ENCODE results near the gene UBASH3B. TPM values are rescaled to one million over a fixed set of nuclear protein-coding genes. Genes with fewer than 3 reads are reported as not detected.
"Not testable (repeated sequence)": the region's sequence is repeated elsewhere in the genome, so short reads cannot be mapped to it uniquely, and the experiment has no call there.

The UBASH3B gene
- total RNA-seq, 4 donors from 2014 or later = 2.7 to 16.4 (median 9.7) TPM

- no peak overlapping the region for H3K27ac ChIP-seq
- TF ChIP-seq POLR2A (IDR thresholded peaks at IDR 0.05) = no peak
- no peak for TF ChIP-seq CTCF (IDR thresholded peaks at IDR 0.05)
- H3K4me1 ChIP-seq = peaks cover 0 to 5% (median 5%) of the 10 kb centered on the region in 3 donors
- WGBS, 2 donors = 94 to 100% methylated on average over 1 of the region's 1 CpG
- intact Hi-C loops (cut with DNase I) = no loop called here
- no peak for DNase-seq
- no peak overlapping the region for H3K4me3 ChIP-seq
- H3K36me3 ChIP-seq = no peaks in the 10 kb centered on the region
- H3K27me3 ChIP-seq = no peaks in the 10 kb centered on the region
- H3K9me3 ChIP-seq = no peaks in the 10 kb centered on the region
Measured at GRCh38 chr11:122822241-122822640, 166.7 kb downstream of the UBASH3B start.

DNA sequence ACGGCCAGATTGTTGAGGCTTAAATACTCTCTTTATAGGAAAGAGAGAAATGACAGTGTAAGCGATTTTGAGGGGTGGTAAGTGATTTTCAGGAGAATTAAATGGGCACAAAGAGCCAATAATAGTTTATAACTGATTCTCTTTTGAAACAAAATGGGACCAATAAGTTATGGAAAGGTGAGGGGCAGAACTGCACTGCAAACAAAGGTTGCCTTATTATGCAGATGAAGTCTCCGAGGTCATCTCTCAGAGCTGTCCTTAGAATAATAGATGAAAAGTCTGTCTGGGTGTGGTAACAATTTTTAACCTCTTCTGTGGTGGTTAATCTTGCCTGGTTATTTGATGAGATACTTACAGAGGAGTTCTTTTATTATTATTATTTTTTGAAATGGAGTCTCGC lies 168.0 kb downstream of the UBASH3B start:
- WGBS, 2 donors = 78 to 86% methylated on average over 4 of the region's 4 CpGs
- DNase-seq = no peak
- Histone ChIP-seq H3K4me3 (no peak overlapping the region), H3K27ac (no peak overlapping the region), H3K27me3 (no peaks in the 10 kb centered on the region), H3K4me1 (no peaks in the 10 kb centered on the region), H3K36me3 (no peaks in the 10 kb centered on the region), H3K9me3 (no peaks in the 10 kb centered on the region)
- intact Hi-C loops (cut with DNase I) = no loop called here
- no peak for TF ChIP-seq POLR2A (IDR thresholded peaks at IDR 0.05)
- TF ChIP-seq CTCF (IDR thresholded peaks at IDR 0.05) = no peak

- intact Hi-C loops (cut with DNase I); H3K36me3 ChIP-seq; DNase-seq; H3K4me1 ChIP-seq; H3K27me3 ChIP-seq; H3K4me3 ChIP-seq; H3K27ac ChIP-seq; H3K9me3 ChIP-seq: not testable (repeated sequence)
- 80 to 86% methylated on average over 6 of the region's 6 CpGs for WGBS, 2 donors
Measured at GRCh38 chr11:122829371-122829770, 173.8 kb downstream of the UBASH3B start.

DNA sequence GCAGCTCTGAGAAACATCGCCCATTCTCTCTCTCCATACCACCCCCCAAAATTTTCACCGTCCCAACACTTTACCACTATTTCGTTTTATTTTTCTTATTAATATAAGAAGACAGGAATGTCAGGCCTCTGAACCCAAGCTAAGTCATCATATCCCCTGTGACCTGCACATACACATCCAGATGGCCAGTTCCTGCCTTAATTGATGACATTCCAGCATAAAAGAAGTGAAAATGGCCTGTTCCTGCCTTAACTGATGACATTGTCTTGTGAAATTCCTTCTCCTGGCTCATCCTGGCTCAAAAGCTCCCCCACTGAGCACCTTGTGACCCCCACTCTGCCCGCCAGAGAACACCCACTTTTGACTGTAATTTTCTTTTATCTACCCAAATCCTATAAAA lies 176.8 kb downstream of the UBASH3B start:
- H3K4me1 ChIP-seq; H3K9me3 ChIP-seq; intact Hi-C loops (cut with DNase I); H3K27ac ChIP-seq; DNase-seq; H3K4me3 ChIP-seq; H3K36me3 ChIP-seq; H3K27me3 ChIP-seq: not testable (repeated sequence)
- WGBS, 2 donors = 77 to 78% methylated on average over 4 of the region's 4 CpGs

GRCh38 chr11:122832721-122833470 lies 177.4 kb downstream of the UBASH3B start:
- intact Hi-C loops (cut with DNase I) = no loop called here
- 57 to 75% methylated on average over 6 of the region's 6 CpGs for WGBS, 2 donors
- Histone ChIP-seq H3K9me3 (no peaks in the 10 kb centered on the region), H3K27ac (no peak overlapping the region), H3K36me3 (no peaks in the 10 kb centered on the region), H3K4me3 (no peak overlapping the region), H3K4me1 (no peaks in the 10 kb centered on the region), H3K27me3 (no peaks in the 10 kb centered on the region)
- TF ChIP-seq POLR2A (IDR thresholded peaks at IDR 0.05) (no peak), CTCF (IDR thresholded peaks at IDR 0.05) (no peak)
- no peak for DNase-seq

DNA sequence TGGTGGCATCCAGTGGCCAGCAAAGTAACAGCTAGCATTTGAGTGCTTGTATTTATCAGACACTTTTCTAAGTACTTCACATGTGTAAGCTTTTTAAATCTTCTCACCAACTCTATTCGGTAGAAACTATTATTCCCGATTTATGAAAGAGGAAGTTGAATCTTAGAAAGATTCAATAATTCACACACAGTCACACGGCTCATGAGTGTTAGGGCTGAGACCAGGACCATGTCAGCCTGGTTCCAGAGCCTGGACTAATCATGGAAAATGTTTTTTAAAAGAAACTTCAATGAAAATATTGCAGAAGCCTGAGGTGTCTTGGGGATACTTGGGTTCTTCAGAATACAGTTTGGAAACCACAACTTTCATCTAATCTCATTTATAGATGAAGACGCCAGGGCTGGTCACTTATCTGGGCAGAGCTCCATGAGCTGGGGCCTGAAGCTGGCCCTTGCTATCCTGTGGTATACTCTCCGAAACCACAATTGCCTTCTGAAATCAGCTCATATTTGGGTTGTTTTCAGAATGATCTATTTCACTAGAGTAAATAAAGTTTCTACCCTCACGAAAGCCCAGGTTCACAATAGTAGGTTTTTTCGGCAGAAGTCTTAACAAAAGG lies 178.4 kb downstream of the UBASH3B start:
- H3K4me1 ChIP-seq = no peaks in the 10 kb centered on the region
- 76 to 77% methylated on average over 7 of the region's 7 CpGs for WGBS, 2 donors
- intact Hi-C loops (cut with DNase I) = no loop called here
- no peaks in the 10 kb centered on the region for H3K9me3 ChIP-seq
- no peak overlapping the region for H3K27ac ChIP-seq
- peaks cover 0 to 3% (median 0%) of the 10 kb centered on the region in 4 donors for H3K27me3 ChIP-seq
- DNase-seq = no peak
- no peak for TF ChIP-seq CTCF (IDR thresholded peaks at IDR 0.05)
- no peak for TF ChIP-seq POLR2A (IDR thresholded peaks at IDR 0.05)
- H3K36me3 ChIP-seq = no peaks in the 10 kb centered on the region
- no peak overlapping the region for H3K4me3 ChIP-seq
